Endothelial cell of umbilical vein (primary cell): ENCODE measurements around the gene PGBD5. TPM values are rescaled to one million over a fixed set of nuclear protein-coding genes. Genes with fewer than 3 reads are reported as not detected.

Source experiments
- BruUV-seq: library from RNA; stranded (reverse); fragments of 400-500 nt; replicated peaks from 2 replicates; lab custom pipeline; 2021; lab: Mats Ljungman, UMichigan
- CTCF ChIA-PET: fragments of 300-600, 350-600 bp; sonication (Branson Sonifier 250); formaldehyde crosslinking; loops from one replicate; lab custom pipeline; 2021; ENCODE audit warnings: antibody characterized with exemption, inconsistent platforms; lab: Charles Lee
- POLR2A ChIA-PET: fragments of 300-600, 350-600 bp; sonication (Branson Sonifier 250); formaldehyde crosslinking; loops from one replicate; lab custom pipeline; 2021; ENCODE audit warnings: antibody characterized with exemption, inconsistent platforms; lab: Charles Lee
- DNase-seq: peaks from one replicate; pipeline ENCODE4 v3.0.0-alpha.2; 2011; ENCODE audit warnings: low read depth, low spot score
- FAIRE-seq: peaks from 2 replicates; lab custom pipeline; 2011; peaks lifted over from hg19 to GRCh38; lab: Jason Lieb, UNC
- H2AFZ ChIP-seq: 2 replicates; pipeline ENCODE4 v1.6.0; 2012; ENCODE audit warnings: low read depth, low read length, control low read depth, inconsistent platforms
- H3K27ac ChIP-seq: 2 replicates; pipeline ENCODE4 v1.5.1; 2011; ENCODE audit warnings: low read depth, mild to moderate bottlenecking, control low read depth, low read length, moderate library complexity; ENCODE audit not compliant: insufficient read depth
- H3K27me3 ChIP-seq, 2 experiments: 2 replicates each; pipeline versions ENCODE4 v1.6.0 to v1.6.1; 2011; ENCODE audit warnings: low read length in 2 of 2, mixed read lengths in 1 of 2; ENCODE audit not compliant: control insufficient read depth in 2 of 2, insufficient read depth in 2 of 2
- H3K36me3 ChIP-seq, 2 experiments: 2 replicates in 1 of 2; 3 replicates in 1 of 2; pipeline ENCODE4 v1.5.1; 2011; ENCODE audit warnings: low read length in 2 of 2, mild to moderate bottlenecking in 1 of 2, moderate library complexity in 1 of 2; ENCODE audit not compliant: control insufficient read depth in 2 of 2, insufficient read depth in 2 of 2; ENCODE audit errors: extremely low read depth in 1 of 2
- H3K4me1 ChIP-seq: 3 replicates; pipeline ENCODE4 v1.5.1; 2011; ENCODE audit warnings: mild to moderate bottlenecking, low read length; ENCODE audit not compliant: control insufficient read depth, insufficient read depth; ENCODE audit errors: extremely low read depth
- H3K4me2 ChIP-seq: 2 replicates; pipeline ENCODE4 v1.6.1; 2011; ENCODE audit warnings: low read length, control low read depth, mixed read lengths; ENCODE audit not compliant: insufficient read depth
- H3K4me3 ChIP-seq, 3 experiments: fragments of 200-600 bp in 1 of 3; sonication (generic), shearing (Covaris generic) in 1 of 3; replicated peaks in 1 of 3; 2 replicates each; pipeline ENCODE4 v1.5.1; 2011 to 2016; ENCODE audit warnings: control low read depth in 3 of 3, low read length in 3 of 3, mild to moderate bottlenecking in 2 of 3, inconsistent platforms in 1 of 3, low read depth in 1 of 3, moderate library complexity in 1 of 3; ENCODE audit not compliant: insufficient read depth in 1 of 3
- H3K79me2 ChIP-seq: 2 replicates; pipeline ENCODE4 v1.6.0; 2012; ENCODE audit warnings: low read length, inconsistent platforms; ENCODE audit not compliant: control insufficient read depth, insufficient read depth
- H3K9ac ChIP-seq: replicated peaks from 2 replicates; pipeline ENCODE3; 2011; ENCODE audit warnings: low read length, control low read depth; ENCODE audit not compliant: insufficient read depth; ENCODE audit errors: extremely low read depth
- H3K9me1 ChIP-seq: replicated peaks from 3 replicates; pipeline ENCODE4 v1.6.0; 2011; ENCODE audit warnings: mild to moderate bottlenecking, low read length; ENCODE audit not compliant: control insufficient read depth, insufficient read depth; ENCODE audit errors: extremely low read depth
- H3K9me3 ChIP-seq: replicated peaks from 2 replicates; pipeline ENCODE4 v1.5.1; 2012; ENCODE audit warnings: low read length, inconsistent platforms; ENCODE audit not compliant: control insufficient read depth, insufficient read depth
- H4K20me1 ChIP-seq: replicated peaks from 2 replicates; pipeline ENCODE3; 2011; ENCODE audit warnings: mild to moderate bottlenecking, low read length; ENCODE audit not compliant: control insufficient read depth, insufficient read depth; ENCODE audit errors: extremely low read depth
- EZH2 ChIP-seq: IDR thresholded peaks from 2 replicates; pipeline ENCODE4 v1.6.1; 2012; ENCODE audit warnings: borderline replicate concordance, low read depth, mild to moderate bottlenecking, moderate library complexity, low read length, inconsistent platforms; ENCODE audit not compliant: severe bottlenecking
- FOS ChIP-seq: IDR thresholded peaks from 2 replicates; pipeline ENCODE4 v1.6.1; 2011; ENCODE audit warnings: mild to moderate bottlenecking, low read length, moderate library complexity, borderline replicate concordance; ENCODE audit not compliant: insufficient read depth
- GATA2 ChIP-seq: IDR thresholded peaks from 2 replicates; pipeline ENCODE4 v1.7.0; 2011; ENCODE audit warnings: low read depth, mild to moderate bottlenecking, moderate library complexity, mixed read lengths, low read length; ENCODE audit not compliant: insufficient read length, insufficient read depth
- JUN ChIP-seq: IDR thresholded peaks from 2 replicates; pipeline ENCODE4 v1.6.1; 2011; ENCODE audit warnings: borderline replicate concordance, low read depth; ENCODE audit not compliant: insufficient read length, insufficient read depth
- MYC ChIP-seq: IDR thresholded peaks from one replicate; pipeline ENCODE4 v1.6.1; 2011; ENCODE audit warnings: mild to moderate bottlenecking, low read depth, low read length
- POLR2A ChIP-seq: IDR thresholded peaks from 2 replicates; pipeline ENCODE4 v1.6.1; 2012; ENCODE audit warnings: low read depth, mild to moderate bottlenecking, control low read depth, low read length
- POLR2AphosphoS5 ChIP-seq: IDR thresholded peaks from 2 replicates; pipeline ENCODE4 v1.6.1; 2012; ENCODE audit warnings: low read depth, mild to moderate bottlenecking, control low read depth, low read length, moderate library complexity; ENCODE audit not compliant: insufficient read depth
- dilution Hi-C: fragments of 300-500 bp; cut with MboI; formaldehyde crosslinking; loops from one replicate; pipeline ENCODE4 v1.15.0; 2019; ENCODE audit warnings: low sequenced_read_pairs; ENCODE audit not compliant: extremely low pct_ligation_motif_present
- intact Hi-C: fragments of 100-400 bp; cut with micrococcal nuclease; formaldehyde crosslinking; loops from one replicate; pipeline ENCODE4 v1.10.0; 2022
- polyA plus RNA-seq, 4 experiments: library from polyadenylated mRNA; depleted of rRNA in 3 of 4; stranded (reverse) in 3 of 4; unstranded in 1 of 4; fragments of >200 nt; gene quantifications; 2 replicates each; pipeline versions ENCODE4 v1.2.1 to v1.2.3, GENCODE V29; 2011 to 2012; ENCODE audit warnings: missing spikeins in 1 of 4
- total RNA-seq: library from RNA; stranded (reverse); gene quantifications from 2 replicates; pipeline ENCODE4 v1.2.3, GENCODE V29; 2021
- TF ChIP-seq, protein P1 (sequence below), 2 donors: IDR thresholded peaks; 1 replicate in 1 of 2; 2 replicates in 1 of 2; pipeline ENCODE4 v1.5.1; 2011; ENCODE audit warnings: low read length in 2 of 2, mild to moderate bottlenecking in 2 of 2, moderate library complexity in 2 of 2, control low read depth in 1 of 2, inconsistent platforms in 1 of 2, low read depth in 1 of 2; ENCODE audit not compliant: insufficient read depth in 1 of 2; ENCODE audit errors: extremely low read depth in 1 of 2
- TF ChIP-seq, protein P2 (sequence below): IDR thresholded peaks from 2 replicates; pipeline ENCODE4 v1.6.1; 2011; ENCODE audit not compliant: insufficient read depth, insufficient read length

PGBD5 gene
- total and polyA plus RNA-seq, 2 donors (not counting 3 experiments of a cell fraction or from before 2014, with no cell fraction given), result 0.03 TPM; not detected in 1

DNA sequence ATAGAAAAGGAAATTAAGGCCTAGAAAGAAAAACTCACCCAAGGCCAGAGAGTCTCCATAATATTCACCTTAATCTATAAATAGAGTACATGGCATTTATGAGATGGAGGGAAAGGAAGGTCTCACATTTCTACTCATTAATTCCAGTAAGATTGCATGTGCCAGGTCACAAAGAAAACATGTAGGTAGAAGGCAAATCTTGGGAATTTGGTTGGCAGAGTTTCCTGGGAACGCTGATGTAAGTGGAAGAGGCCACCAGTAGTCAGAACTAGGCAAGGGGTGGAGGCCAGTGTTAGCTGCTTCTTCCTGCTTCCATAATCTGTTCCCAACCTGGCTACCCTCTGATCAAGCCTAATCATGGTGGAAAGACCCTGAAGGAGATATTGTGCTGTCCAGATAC, 29.2 kb upstream of the PGBD5 start:
- FAIRE-seq (no peak), DNase-seq (no peak)
- no peaks in the 10 kb centered on the region for H3K9me1 ChIP-seq
- H3K4me3 ChIP-seq, result no peak overlapping the region
- BruUV-seq, result no TSS peak
- no peak overlapping the region for H3K27ac ChIP-seq
- no peaks in the 10 kb centered on the region for H3K9me3 ChIP-seq
- H3K9ac ChIP-seq, result no peak overlapping the region
- ChIA-PET POLR2A (no interaction called here), CTCF (no interaction called here)
- no peak overlapping the region for H3K4me2 ChIP-seq
- H4K20me1 ChIP-seq, result no peaks in the 10 kb centered on the region
- no peaks in the 10 kb centered on the region for H3K4me1 ChIP-seq
- H2AFZ ChIP-seq, result no peak overlapping the region
- H3K27me3 ChIP-seq, result no peaks in the 10 kb centered on the region
- dilution Hi-C loops, result no loop called here
- no peaks in the 10 kb centered on the region for H3K79me2 ChIP-seq
- intact Hi-C loops, result no loop called here
- no peak for TF ChIP-seq JUN
- TF ChIP-seq POLR2AphosphoS5, result no peak
- TF ChIP-seq, protein P1, sequence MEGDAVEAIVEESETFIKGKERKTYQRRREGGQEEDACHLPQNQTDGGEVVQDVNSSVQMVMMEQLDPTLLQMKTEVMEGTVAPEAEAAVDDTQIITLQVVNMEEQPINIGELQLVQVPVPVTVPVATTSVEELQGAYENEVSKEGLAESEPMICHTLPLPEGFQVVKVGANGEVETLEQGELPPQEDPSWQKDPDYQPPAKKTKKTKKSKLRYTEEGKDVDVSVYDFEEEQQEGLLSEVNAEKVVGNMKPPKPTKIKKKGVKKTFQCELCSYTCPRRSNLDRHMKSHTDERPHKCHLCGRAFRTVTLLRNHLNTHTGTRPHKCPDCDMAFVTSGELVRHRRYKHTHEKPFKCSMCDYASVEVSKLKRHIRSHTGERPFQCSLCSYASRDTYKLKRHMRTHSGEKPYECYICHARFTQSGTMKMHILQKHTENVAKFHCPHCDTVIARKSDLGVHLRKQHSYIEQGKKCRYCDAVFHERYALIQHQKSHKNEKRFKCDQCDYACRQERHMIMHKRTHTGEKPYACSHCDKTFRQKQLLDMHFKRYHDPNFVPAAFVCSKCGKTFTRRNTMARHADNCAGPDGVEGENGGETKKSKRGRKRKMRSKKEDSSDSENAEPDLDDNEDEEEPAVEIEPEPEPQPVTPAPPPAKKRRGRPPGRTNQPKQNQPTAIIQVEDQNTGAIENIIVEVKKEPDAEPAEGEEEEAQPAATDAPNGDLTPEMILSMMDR (IDR thresholded peaks at IDR 0.05; ENCODE audit: extremely low read depth in 1 of 2, insufficient read depth in 1 of 2, low read depth in 1 of 2, low read length in 2 of 2), result no peak
- no peak for TF ChIP-seq FOS
- TF ChIP-seq GATA2, result no peak
- TF ChIP-seq, protein P2, sequence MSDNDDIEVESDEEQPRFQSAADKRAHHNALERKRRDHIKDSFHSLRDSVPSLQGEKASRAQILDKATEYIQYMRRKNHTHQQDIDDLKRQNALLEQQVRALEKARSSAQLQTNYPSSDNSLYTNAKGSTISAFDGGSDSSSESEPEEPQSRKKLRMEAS, result no peak
- TF ChIP-seq POLR2A, result no peak
- TF ChIP-seq MYC, result no peak
- TF ChIP-seq EZH2, result no peak
- no peaks in the 10 kb centered on the region for H3K36me3 ChIP-seq
